ENCODE data around the gene KCNE1. TPM values are rescaled to one million over a fixed set of nuclear protein-coding genes. Genes with fewer than 3 reads are reported as not detected.
"Not testable (repeated sequence)": the region's sequence is repeated elsewhere in the genome, so short reads cannot be mapped to it uniquely, and the experiment has no call there.

Gene KCNE1
- total RNA-seq = 0.22 TPM in 1 of 2 replicates, not detected in the other

GRCh38 chr21:34511787-34512455, at the start of gene KCNE1:
KCNE1 (minus strand) TSS chr21:34512210; CDS start chr21:34449634, 62,576 bp downstream.
- H3K4me3 ChIP-seq (ENCODE audit: low read depth, low read length) = no peak within 1 kb of the TSS
- no peak for TF ChIP-seq CTCF (conservative IDR thresholded peaks at IDR 0.05; ENCODE audit: low read depth, low read length)
- no peak for DNase-seq (ENCODE audit: low read depth)

- DNase-seq (ENCODE audit: low read depth) = no peak
- TF ChIP-seq CTCF (conservative IDR thresholded peaks at IDR 0.05; ENCODE audit: low read depth, low read length) = no peak
- H3K4me3 ChIP-seq (ENCODE audit: low read depth, low read length) = no peak overlapping the region
Measured at GRCh38 chr21:34561806-34562205, 49.8 kb upstream of the KCNE1 start.

GRCh38 chr21:34560609-34561008, 48.6 kb upstream of the KCNE1 start:
- H3K4me3 ChIP-seq (ENCODE audit: low read depth, low read length) = no peak overlapping the region
- TF ChIP-seq CTCF (conservative IDR thresholded peaks at IDR 0.05; ENCODE audit: low read depth, low read length) = no peak
- DNase-seq (ENCODE audit: low read depth) = no peak

GRCh38 chr21:34560021-34560420, 48.0 kb upstream of the KCNE1 start:
- TF ChIP-seq CTCF (conservative IDR thresholded peaks at IDR 0.05; ENCODE audit: low read depth, low read length) = no peak
- DNase-seq (ENCODE audit: low read depth) = no peak
- no peak overlapping the region for H3K4me3 ChIP-seq (ENCODE audit: low read depth, low read length)

- TF ChIP-seq CTCF (conservative IDR thresholded peaks at IDR 0.05; ENCODE audit: low read depth, low read length) = no peak
- no peak for DNase-seq (ENCODE audit: low read depth)
- no peak overlapping the region for H3K4me3 ChIP-seq (ENCODE audit: low read depth, low read length)
Measured at GRCh38 chr21:34559089-34559631, 47.1 kb upstream of the KCNE1 start.

GRCh38 chr21:34558166-34558565, 46.2 kb upstream of the KCNE1 start:
- TF ChIP-seq CTCF (conservative IDR thresholded peaks at IDR 0.05; ENCODE audit: low read depth, low read length) = no peak
- no peak for DNase-seq (ENCODE audit: low read depth)
- H3K4me3 ChIP-seq (ENCODE audit: low read depth, low read length) = no peak overlapping the region

GRCh38 chr21:34557261-34557660, 45.3 kb upstream of the KCNE1 start:
- no peak for TF ChIP-seq CTCF (conservative IDR thresholded peaks at IDR 0.05; ENCODE audit: low read depth, low read length)
- DNase-seq (ENCODE audit: low read depth) = no peak
- H3K4me3 ChIP-seq (ENCODE audit: low read depth, low read length) = no peak overlapping the region

GRCh38 chr21:34554670-34555069, 42.7 kb upstream of the KCNE1 start:
- DNase-seq (ENCODE audit: low read depth); H3K4me3 ChIP-seq (ENCODE audit: low read depth, low read length): not testable (repeated sequence)

Measured in epithelial cell of proximal tubule (primary cell).